Measurements from ENCODE around the gene GJA3. TPM values are rescaled to one million over a fixed set of nuclear protein-coding genes. Genes with fewer than 3 reads are reported as not detected.
A peak's percentile ranks its signal among the peaks of the same experiment; 100 is the strongest.

Gene GJA3
- total and polyA plus RNA-seq, 9 of the 15 experiments (the other 6 are each of a cell fraction or from before 2014, with no cell fraction given), result 0.03 to 0.13 (median 0.04) TPM; not detected in 4

DNA sequence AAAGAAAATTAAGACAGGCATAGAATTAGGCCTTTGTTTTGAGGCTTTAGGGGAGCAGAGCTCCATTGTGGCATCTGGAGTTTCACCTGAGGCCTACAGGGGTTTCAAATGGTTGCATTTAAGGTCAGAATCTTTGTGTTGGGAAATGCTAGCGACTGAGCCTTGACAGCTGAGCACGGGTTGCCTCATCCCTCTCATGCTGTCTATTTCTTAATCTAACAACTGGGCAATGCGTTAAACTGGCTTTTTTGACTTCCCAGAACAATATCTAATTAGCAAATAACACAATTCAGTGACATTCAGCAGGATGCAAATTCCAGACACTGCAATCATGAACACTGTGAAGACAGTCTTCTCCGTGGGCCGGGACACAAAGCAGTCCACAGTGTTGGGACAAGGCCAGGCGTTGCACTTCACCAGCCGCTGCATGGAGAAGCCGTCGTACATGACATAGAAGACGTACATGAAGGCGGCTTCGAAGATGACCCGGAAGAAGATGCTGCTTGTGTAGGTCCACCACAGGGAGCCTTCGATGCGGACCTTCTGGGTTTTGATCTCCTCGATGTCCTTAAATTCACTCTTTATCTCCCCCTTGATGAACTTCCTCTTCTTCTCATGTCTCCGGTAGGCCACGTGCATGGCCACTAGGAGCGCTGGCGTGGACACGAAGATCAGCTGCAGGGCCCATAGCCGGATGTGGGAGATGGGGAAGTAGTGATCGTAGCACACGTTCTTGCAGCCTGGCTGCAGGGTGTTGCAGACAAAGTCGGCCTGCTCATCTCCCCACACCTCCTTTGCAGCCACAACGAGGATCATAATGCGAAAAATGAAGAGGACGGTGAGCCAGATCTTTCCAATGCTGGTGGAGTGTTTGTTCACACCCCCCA, 28.1 kb upstream of the GJA3 start (continued):
- TF ChIP-seq ZNF584 (CRISPR knock-in tag; IDR thresholded peaks at IDR 0.05; ENCODE audit: low read depth) (no peak), ELF2 (CRISPR knock-in tag; IDR thresholded peaks at IDR 0.05) (no peak), CEBPB (tag; IDR thresholded peaks at IDR 0.05) (no peak), TEAD2 (tag; IDR thresholded peaks at IDR 0.05) (no peak), PHF21A (IDR thresholded peaks at IDR 0.05; ENCODE audit: borderline replicate concordance, low read depth) (no peak), ZNF644 (tag; IDR thresholded peaks at IDR 0.05; ENCODE audit: low read depth) (no peak), HSF4 (CRISPR knock-in tag; IDR thresholded peaks at IDR 0.05; ENCODE audit: borderline replicate concordance) (no peak), CC2D1A (IDR thresholded peaks at IDR 0.05) (no peak), TCF3 (CRISPR knock-in tag; IDR thresholded peaks at IDR 0.05) (no peak), ZNF699 (CRISPR knock-in tag; IDR thresholded peaks at IDR 0.05; ENCODE audit: insufficient replicate concordance) (no peak), ETS2 (tag; IDR thresholded peaks at IDR 0.05; ENCODE audit: borderline replicate concordance, poor library complexity, severe bottlenecking) (no peak), GTF2A2 (tag; IDR thresholded peaks at IDR 0.05) (no peak)
- TF ChIP-seq, protein P1, sequence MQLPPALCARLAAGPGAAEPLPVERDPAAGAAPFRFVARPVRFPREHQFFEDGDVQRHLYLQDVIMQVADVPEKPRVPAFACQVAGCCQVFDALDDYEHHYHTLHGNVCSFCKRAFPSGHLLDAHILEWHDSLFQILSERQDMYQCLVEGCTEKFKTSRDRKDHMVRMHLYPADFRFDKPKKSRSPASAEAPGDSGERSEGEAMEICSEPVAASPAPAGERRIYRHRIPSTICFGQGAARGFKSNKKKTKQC (CRISPR knock-in tag; IDR thresholded peaks at IDR 0.05), result no peak
- TF ChIP-seq, protein P2, sequence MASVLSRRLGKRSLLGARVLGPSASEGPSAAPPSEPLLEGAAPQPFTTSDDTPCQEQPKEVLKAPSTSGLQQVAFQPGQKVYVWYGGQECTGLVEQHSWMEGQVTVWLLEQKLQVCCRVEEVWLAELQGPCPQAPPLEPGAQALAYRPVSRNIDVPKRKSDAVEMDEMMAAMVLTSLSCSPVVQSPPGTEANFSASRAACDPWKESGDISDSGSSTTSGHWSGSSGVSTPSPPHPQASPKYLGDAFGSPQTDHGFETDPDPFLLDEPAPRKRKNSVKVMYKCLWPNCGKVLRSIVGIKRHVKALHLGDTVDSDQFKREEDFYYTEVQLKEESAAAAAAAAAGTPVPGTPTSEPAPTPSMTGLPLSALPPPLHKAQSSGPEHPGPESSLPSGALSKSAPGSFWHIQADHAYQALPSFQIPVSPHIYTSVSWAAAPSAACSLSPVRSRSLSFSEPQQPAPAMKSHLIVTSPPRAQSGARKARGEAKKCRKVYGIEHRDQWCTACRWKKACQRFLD (CRISPR knock-in tag; IDR thresholded peaks at IDR 0.05), result no peak
- TF ChIP-seq, protein P3, sequence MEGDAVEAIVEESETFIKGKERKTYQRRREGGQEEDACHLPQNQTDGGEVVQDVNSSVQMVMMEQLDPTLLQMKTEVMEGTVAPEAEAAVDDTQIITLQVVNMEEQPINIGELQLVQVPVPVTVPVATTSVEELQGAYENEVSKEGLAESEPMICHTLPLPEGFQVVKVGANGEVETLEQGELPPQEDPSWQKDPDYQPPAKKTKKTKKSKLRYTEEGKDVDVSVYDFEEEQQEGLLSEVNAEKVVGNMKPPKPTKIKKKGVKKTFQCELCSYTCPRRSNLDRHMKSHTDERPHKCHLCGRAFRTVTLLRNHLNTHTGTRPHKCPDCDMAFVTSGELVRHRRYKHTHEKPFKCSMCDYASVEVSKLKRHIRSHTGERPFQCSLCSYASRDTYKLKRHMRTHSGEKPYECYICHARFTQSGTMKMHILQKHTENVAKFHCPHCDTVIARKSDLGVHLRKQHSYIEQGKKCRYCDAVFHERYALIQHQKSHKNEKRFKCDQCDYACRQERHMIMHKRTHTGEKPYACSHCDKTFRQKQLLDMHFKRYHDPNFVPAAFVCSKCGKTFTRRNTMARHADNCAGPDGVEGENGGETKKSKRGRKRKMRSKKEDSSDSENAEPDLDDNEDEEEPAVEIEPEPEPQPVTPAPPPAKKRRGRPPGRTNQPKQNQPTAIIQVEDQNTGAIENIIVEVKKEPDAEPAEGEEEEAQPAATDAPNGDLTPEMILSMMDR (IDR thresholded peaks at IDR 0.05 in 2 of 3, conservative IDR thresholded peaks at IDR 0.05 in 1 of 3; ENCODE audit: insufficient read depth in 2 of 3, low read depth in 1 of 3, low read length in 3 of 3), result peak; percentile 61 to 77 (median 69)
